BE2C (cell line): ENCODE data around the gene EXOC3.

Experiments
- DNase-seq: peaks from one replicate; pipeline ENCODE4 v3.0.0-alpha.2; 2020
- H3K27me3 ChIP-seq: fragments of 250-450 bp; sonication (Bioruptor Pico); 2 replicates; pipeline ENCODE4 v1.5.1; 2020; ENCODE audit warnings: mild to moderate bottlenecking
- H3K36me3 ChIP-seq: fragments of 250-450 bp; sonication (Bioruptor Pico); 2 replicates; pipeline ENCODE4 v1.5.1; 2020; ENCODE audit warnings: mild to moderate bottlenecking
- H3K4me1 ChIP-seq: fragments of 250-450 bp; sonication (Bioruptor Pico); 2 replicates; pipeline ENCODE4 v1.5.1; 2020
- H3K4me3 ChIP-seq: 2 replicates; pipeline ENCODE4 v1.5.1; 2011; ENCODE audit warnings: low read depth, low read length
- H3K9me3 ChIP-seq: fragments of 250-450 bp; sonication (Bioruptor Pico); 2 replicates; pipeline ENCODE4 v1.5.1; 2020
- TF ChIP-seq, protein P1 (sequence below): IDR thresholded peaks from 2 replicates; pipeline ENCODE4 v1.5.1; 2012; ENCODE audit warnings: mild to moderate bottlenecking, low read depth, low read length

EXOC3 gene

DNA sequence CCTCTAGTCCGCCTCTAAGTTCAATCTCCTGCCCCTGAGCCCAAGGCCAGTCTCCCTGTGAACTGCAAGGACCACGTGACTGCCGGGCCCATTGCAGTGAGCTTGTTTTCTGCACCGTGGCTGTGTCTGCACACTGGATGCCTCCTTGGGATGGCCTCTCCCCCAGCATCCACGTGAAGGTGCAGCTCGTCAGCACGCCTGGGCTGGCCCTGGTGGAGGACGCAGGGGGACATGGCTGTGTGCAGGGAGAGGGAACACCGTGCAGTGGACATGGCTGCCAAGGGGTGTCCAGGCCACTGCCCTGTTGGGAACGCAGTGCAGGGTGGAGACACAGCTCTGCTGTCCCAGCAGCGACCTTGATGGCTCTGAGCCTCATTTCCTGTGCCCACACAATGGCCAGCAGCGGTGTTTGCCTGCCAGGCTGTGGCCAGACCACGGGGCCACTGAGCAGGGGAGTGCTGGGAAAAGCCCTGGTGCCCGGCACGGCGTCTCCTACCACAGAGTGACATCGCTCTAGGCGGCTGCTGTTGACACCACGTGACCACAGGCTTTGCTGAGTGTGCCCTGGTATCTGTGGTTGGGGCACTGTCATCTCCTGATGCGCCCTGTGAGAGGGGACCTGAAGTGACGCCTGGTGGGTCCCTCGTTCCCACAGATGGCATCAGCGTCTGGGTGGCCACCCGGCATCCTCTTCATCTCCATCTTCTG is 26.9 kb upstream of the EXOC3 start:
- no peak for DNase-seq
- no peaks in the 10 kb centered on the region for H3K27me3 ChIP-seq
- TF ChIP-seq, protein P1, sequence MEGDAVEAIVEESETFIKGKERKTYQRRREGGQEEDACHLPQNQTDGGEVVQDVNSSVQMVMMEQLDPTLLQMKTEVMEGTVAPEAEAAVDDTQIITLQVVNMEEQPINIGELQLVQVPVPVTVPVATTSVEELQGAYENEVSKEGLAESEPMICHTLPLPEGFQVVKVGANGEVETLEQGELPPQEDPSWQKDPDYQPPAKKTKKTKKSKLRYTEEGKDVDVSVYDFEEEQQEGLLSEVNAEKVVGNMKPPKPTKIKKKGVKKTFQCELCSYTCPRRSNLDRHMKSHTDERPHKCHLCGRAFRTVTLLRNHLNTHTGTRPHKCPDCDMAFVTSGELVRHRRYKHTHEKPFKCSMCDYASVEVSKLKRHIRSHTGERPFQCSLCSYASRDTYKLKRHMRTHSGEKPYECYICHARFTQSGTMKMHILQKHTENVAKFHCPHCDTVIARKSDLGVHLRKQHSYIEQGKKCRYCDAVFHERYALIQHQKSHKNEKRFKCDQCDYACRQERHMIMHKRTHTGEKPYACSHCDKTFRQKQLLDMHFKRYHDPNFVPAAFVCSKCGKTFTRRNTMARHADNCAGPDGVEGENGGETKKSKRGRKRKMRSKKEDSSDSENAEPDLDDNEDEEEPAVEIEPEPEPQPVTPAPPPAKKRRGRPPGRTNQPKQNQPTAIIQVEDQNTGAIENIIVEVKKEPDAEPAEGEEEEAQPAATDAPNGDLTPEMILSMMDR = no peak
- H3K4me3 ChIP-seq = no peak overlapping the region
- H3K4me1 ChIP-seq = peaks cover 12% of the 10 kb centered on the region
- H3K9me3 ChIP-seq = no peaks in the 10 kb centered on the region
- no peaks in the 10 kb centered on the region for H3K36me3 ChIP-seq

DNA sequence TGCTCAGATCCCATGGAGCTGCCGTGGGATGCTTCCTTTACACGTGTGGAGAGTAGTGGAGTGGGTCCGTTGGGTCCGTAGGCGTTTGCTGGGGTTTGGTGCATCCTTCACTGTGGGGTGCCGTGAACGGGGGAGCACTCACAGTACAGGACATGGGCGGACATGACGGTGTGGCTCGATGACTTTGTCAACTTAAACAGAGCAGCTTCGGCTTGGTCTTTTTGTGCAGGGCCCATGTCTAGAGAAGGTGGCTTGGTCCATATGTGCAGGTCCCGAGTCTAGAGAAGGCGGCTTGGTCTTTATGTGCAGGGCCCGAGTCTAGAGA is 26.4 kb upstream of the EXOC3 start:
- no peak overlapping the region for H3K4me3 ChIP-seq
- peaks cover 12% of the 10 kb centered on the region for H3K4me1 ChIP-seq
- TF ChIP-seq, protein P1 = no peak
- DNase-seq = no peak
- H3K36me3 ChIP-seq = no peaks in the 10 kb centered on the region
- H3K9me3 ChIP-seq = no peaks in the 10 kb centered on the region
- no peaks in the 10 kb centered on the region for H3K27me3 ChIP-seq

DNA sequence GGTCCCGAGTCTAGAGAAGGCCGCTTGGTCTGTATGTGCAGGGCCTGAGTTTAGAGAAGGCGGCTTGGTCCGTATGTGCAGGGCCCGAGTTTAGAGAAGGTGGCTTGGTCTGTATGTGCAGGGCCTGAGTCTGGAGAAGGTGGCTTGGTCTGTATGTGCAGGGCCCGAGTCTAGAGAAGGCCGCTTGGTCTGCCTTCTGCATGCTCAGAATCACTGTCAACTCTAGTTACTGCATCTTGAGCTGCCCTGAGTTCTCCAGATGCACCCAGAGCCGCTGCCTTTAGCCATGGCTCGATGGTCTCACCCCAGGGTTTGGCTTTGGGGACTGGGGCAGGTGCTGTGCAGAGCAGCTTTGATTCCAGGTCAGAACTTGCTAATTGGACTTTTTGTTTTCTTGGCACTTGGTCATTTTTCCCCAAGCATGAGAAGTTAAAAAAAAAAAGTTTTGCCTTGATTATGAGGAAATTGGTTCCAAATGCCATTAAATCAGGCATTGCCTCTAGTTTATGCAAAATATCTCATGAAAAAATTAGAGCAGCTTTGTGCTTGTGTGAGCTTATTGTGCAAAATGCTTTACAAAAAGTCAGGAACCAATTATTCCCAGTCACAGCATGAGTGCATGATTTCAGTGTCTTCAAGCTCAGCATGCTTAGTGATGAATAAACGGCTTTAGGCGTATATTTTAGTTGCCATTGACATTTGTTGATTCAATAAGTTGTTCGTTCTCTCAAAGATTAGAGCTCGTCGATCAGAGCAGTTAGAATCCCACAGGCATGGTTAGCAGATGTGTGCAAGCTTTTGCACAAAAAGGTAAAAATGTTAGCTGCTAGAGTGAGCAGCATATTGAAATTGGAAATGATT is 25.4 kb upstream of the EXOC3 start:
- no peaks in the 10 kb centered on the region for H3K9me3 ChIP-seq
- H3K4me3 ChIP-seq = no peak overlapping the region
- no peaks in the 10 kb centered on the region for H3K27me3 ChIP-seq
- H3K4me1 ChIP-seq = peaks cover 12% of the 10 kb centered on the region
- no peak for DNase-seq
- H3K36me3 ChIP-seq = no peaks in the 10 kb centered on the region
- TF ChIP-seq, protein P1 = no peak

DNA sequence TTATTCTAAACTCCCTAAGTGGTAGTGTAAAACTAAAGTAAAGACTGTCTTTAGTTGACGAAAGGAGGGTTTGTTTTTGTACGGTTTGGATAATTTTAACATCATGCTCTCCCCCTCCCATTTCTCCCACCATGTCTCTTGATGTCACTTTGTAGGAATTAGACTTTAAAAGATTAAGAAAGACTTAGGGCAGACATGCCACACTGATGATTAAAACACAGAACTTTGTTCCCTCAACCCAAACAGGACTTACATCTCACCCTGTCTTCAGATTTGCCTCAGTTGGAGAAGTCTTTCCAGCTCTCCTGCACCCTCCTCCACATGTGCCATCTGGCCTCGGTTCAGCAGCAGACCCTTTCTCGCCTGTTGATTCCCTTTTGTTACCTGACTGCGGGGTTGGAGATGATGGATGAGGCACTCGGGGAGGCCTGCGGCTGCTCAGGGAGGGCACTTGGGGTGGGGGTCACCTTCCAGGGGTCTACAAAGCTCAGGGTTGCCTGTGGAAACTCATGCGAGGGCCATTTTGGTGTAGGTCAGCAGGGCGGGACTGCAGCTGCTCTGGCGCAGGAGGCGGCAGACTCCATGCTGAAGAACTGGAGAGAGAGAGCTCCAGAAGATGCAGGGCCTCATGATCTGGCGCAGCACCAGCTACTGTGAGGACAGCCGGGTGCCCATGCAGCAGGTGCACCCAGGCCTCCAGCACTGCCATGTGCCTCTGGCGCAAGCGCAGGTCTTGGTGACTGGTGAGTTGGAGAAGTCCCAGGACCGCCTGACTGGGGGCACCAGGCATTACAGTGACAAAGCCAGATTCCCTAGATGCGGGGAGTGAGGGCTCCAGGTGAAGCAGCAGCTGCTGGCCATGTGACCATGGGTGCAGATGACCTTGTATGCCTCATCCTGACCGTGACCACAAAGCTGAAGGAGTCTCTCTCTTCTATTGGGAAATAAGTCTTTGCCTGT is 24.5 kb upstream of the EXOC3 start:
- H3K9me3 ChIP-seq = no peaks in the 10 kb centered on the region
- no peaks in the 10 kb centered on the region for H3K27me3 ChIP-seq
- H3K4me3 ChIP-seq = no peak overlapping the region
- H3K36me3 ChIP-seq = no peaks in the 10 kb centered on the region
- TF ChIP-seq, protein P1 = no peak
- no peak for DNase-seq
- peaks cover 10% of the 10 kb centered on the region for H3K4me1 ChIP-seq

DNA sequence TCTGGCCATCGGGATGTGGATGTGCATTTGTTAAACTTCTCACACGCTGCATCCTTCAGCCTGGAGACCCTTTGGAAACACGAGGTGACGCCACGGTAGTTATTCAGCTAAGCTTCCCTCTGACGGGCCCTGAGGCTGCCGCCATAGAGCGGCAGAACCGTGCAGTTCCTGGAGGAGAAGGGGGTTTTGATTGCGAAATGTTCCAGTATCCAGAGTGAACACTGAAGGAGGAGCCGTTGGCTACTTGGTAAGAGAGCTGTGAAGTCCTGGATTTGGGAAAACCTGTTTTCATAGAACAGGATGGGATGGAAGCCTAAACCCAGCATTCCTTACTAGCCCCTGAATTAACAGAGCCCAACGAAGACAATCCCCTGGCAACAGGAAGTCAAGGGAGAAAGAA is 23.0 kb upstream of the EXOC3 start:
- TF ChIP-seq, protein P1 = no peak
- DNase-seq = no peak
- Histone ChIP-seq H3K36me3 (no peaks in the 10 kb centered on the region), H3K4me1 (peaks cover 6% of the 10 kb centered on the region), H3K4me3 (no peak overlapping the region), H3K27me3 (no peaks in the 10 kb centered on the region), H3K9me3 (no peaks in the 10 kb centered on the region)
